ENCODE measurements around the gene PWP2. TPM values are rescaled to one million over a fixed set of nuclear protein-coding genes. Genes with fewer than 3 reads are reported as not detected.

PWP2 gene
- polyA plus RNA-seq, 1 donor (not counting 4 experiments of a cell fraction or from before 2014, with no cell fraction given), result 27.3 TPM

DNA sequence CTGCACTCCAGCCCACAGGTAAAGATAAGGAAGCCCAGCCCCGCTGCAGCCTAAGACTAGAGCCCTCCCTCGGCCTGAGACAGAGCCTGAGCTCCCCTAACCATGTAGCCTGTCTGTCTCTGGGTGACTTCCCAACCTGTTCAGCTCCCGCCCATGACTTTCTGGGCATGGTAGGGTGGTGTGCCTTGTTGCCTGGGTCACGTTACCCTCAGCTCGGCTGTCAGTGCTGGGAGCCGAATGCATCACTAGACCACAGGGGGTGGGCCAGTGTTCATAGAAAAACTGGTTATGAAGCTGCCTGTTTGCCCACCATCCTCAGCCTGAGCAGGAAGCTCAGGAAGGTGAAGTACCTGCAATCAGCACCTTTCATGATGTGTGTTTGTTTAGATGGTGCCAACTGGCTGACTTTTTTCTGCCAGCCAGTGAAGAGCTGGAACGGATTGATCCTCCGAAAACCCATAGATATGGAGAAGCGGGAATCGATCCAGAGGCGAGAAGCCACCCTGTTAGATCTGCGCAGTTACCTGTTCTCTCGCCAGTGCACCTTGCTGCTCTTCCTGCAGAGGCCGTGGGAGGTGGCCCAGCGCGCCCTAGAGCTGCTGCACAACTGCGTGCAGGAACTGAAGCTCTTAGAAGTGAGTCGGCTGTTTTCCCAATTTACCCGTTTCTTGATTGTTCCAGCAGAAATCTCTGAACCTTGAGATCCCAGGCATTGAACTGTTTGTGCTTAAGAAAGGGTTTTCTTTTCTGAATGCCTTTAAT is 43.9 kb upstream of the PWP2 start:
- Histone ChIP-seq H3K27me3 (ENCODE audit: control insufficient read depth, extremely low read depth, insufficient read depth, low read length) (no peaks in the 10 kb centered on the region), H2AFZ (ENCODE audit: control insufficient read depth, low read length) (no peak overlapping the region), H3K79me2 (ENCODE audit: control insufficient read depth, insufficient read depth, low read length) (peaks cover 4% of the 10 kb centered on the region), H3K9ac (ENCODE audit: control insufficient read depth, extremely low read depth, insufficient read depth, low read length) (no peak overlapping the region), H3K9me3 (ENCODE audit: control insufficient read depth, low read depth, low read length) (no peaks in the 10 kb centered on the region), H3K27ac (ENCODE audit: control insufficient read depth, insufficient read depth, low read length) (no peak overlapping the region), H3K4me1 (ENCODE audit: control insufficient read depth, extremely low read depth, insufficient read depth, low read length) (no peaks in the 10 kb centered on the region), H4K20me1 (ENCODE audit: control insufficient read depth, extremely low read depth, insufficient read depth, low read length) (no peaks in the 10 kb centered on the region), H3K4me2 (ENCODE audit: control insufficient read depth, extremely low read depth, insufficient read depth, low read depth, low read length) (no peak overlapping the region), H3K9me1 (ENCODE audit: control insufficient read depth, extremely low read depth, insufficient read depth, low read length) (no peaks in the 10 kb centered on the region), H3K4me3 (ENCODE audit: control insufficient read depth in 2 of 3, extremely low read depth in 1 of 3, insufficient read depth in 2 of 3, low read depth in 1 of 3, low read length in 3 of 3) (no peak overlapping the region), H3K36me3 (ENCODE audit: control insufficient read depth in 2 of 2, extremely low read depth in 1 of 2, insufficient read depth in 2 of 2, low read length in 2 of 2) (peaks cover 20 to 41% of the 10 kb centered on the region in 2 experiments)
- no peak for FAIRE-seq
- TF ChIP-seq, protein P1, sequence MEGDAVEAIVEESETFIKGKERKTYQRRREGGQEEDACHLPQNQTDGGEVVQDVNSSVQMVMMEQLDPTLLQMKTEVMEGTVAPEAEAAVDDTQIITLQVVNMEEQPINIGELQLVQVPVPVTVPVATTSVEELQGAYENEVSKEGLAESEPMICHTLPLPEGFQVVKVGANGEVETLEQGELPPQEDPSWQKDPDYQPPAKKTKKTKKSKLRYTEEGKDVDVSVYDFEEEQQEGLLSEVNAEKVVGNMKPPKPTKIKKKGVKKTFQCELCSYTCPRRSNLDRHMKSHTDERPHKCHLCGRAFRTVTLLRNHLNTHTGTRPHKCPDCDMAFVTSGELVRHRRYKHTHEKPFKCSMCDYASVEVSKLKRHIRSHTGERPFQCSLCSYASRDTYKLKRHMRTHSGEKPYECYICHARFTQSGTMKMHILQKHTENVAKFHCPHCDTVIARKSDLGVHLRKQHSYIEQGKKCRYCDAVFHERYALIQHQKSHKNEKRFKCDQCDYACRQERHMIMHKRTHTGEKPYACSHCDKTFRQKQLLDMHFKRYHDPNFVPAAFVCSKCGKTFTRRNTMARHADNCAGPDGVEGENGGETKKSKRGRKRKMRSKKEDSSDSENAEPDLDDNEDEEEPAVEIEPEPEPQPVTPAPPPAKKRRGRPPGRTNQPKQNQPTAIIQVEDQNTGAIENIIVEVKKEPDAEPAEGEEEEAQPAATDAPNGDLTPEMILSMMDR (optimal IDR thresholded peaks at IDR 0.05 in 1 of 3, IDR thresholded peaks at IDR 0.05 in 1 of 3, conservative IDR thresholded peaks at IDR 0.05 in 1 of 3; ENCODE audit: extremely low read depth in 1 of 3, insufficient read depth in 2 of 3, low read length in 3 of 3), result no peak
- no peak for TF ChIP-seq EZH2 (IDR thresholded peaks at IDR 0.05; ENCODE audit: low read length)
- no peak for DNase-seq (ENCODE audit: low read depth, low spot score)
- dilution Hi-C loops (cut with MboI; ENCODE audit: extremely low pct_ligation_motif_present, low sequenced_read_pairs), result no loop called here

DNA sequence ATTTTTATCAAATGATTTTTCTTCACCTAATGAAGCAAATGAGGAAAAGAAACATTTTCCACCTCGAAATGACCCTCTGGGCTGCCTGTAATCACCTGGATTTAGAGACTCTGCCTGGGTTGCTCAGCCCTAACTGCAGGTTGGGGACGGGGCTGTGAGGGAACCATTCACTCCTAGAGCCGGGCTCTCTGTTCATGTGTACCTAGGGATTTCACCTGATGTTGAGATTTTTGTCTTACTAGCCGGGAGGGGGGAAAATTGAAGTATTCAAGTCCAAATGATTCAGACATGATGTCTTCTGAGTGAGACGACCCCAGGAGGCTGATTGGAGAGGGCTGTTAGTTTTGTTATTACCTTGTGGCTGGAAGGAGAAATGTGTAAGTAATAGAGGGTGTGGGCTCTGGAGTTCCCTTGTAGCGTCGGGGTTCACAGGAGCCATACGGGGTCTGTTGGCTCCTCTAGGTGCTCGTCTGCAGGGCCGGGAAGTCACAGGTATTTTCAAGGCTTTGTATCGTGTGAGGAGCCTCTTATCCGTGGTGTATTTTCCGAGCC is 42.3 kb upstream of the PWP2 start:
- no peak for FAIRE-seq
- no peak for TF ChIP-seq EZH2 (IDR thresholded peaks at IDR 0.05; ENCODE audit: low read length)
- TF ChIP-seq, protein P1 (optimal IDR thresholded peaks at IDR 0.05 in 1 of 3, IDR thresholded peaks at IDR 0.05 in 1 of 3, conservative IDR thresholded peaks at IDR 0.05 in 1 of 3; ENCODE audit: extremely low read depth in 1 of 3, insufficient read depth in 2 of 3, low read length in 3 of 3), result no peak
- Histone ChIP-seq H3K4me2 (ENCODE audit: control insufficient read depth, extremely low read depth, insufficient read depth, low read depth, low read length) (no peak overlapping the region), H3K9me1 (ENCODE audit: control insufficient read depth, extremely low read depth, insufficient read depth, low read length) (no peaks in the 10 kb centered on the region), H3K79me2 (ENCODE audit: control insufficient read depth, insufficient read depth, low read length) (peaks cover 7% of the 10 kb centered on the region), H3K4me1 (ENCODE audit: control insufficient read depth, extremely low read depth, insufficient read depth, low read length) (no peaks in the 10 kb centered on the region), H4K20me1 (ENCODE audit: control insufficient read depth, extremely low read depth, insufficient read depth, low read length) (no peaks in the 10 kb centered on the region), H3K36me3 (ENCODE audit: control insufficient read depth in 2 of 2, extremely low read depth in 1 of 2, insufficient read depth in 2 of 2, low read length in 2 of 2) (peaks cover 22 to 32% of the 10 kb centered on the region in 2 experiments), H3K4me3 (ENCODE audit: control insufficient read depth in 2 of 3, extremely low read depth in 1 of 3, insufficient read depth in 2 of 3, low read depth in 1 of 3, low read length in 3 of 3) (no peak overlapping the region), H3K27ac (ENCODE audit: control insufficient read depth, insufficient read depth, low read length) (no peak overlapping the region), H3K27me3 (ENCODE audit: control insufficient read depth, extremely low read depth, insufficient read depth, low read length) (no peaks in the 10 kb centered on the region), H2AFZ (ENCODE audit: control insufficient read depth, low read length) (no peak overlapping the region), H3K9ac (ENCODE audit: control insufficient read depth, extremely low read depth, insufficient read depth, low read length) (no peak overlapping the region), H3K9me3 (ENCODE audit: control insufficient read depth, low read depth, low read length) (no peaks in the 10 kb centered on the region)
- dilution Hi-C loops (cut with MboI; ENCODE audit: extremely low pct_ligation_motif_present, low sequenced_read_pairs), result no loop called here
- DNase-seq (ENCODE audit: low read depth, low spot score), result no peak

Data from keratinocyte (primary cell).